Ishikawa (cell line): ENCODE results near the gene CHST6.

ENCODE experiments used
- FOXM1 ChIP-seq: IDR thresholded peaks from 2 replicates; pipeline ENCODE4 v1.6.1; 2012; ENCODE audit warnings: low read depth, borderline replicate concordance
- NFIC ChIP-seq: IDR thresholded peaks from 2 replicates; pipeline ENCODE4 v1.6.1; 2012
- TF ChIP-seq, protein P1 (sequence below): IDR thresholded peaks from 2 replicates; pipeline ENCODE4 v1.6.1; 2012; ENCODE audit warnings: low read depth, mild to moderate bottlenecking
- TF ChIP-seq, protein P2 (sequence below): IDR thresholded peaks from 2 replicates; pipeline ENCODE4 v1.6.1; 2012

DNA sequence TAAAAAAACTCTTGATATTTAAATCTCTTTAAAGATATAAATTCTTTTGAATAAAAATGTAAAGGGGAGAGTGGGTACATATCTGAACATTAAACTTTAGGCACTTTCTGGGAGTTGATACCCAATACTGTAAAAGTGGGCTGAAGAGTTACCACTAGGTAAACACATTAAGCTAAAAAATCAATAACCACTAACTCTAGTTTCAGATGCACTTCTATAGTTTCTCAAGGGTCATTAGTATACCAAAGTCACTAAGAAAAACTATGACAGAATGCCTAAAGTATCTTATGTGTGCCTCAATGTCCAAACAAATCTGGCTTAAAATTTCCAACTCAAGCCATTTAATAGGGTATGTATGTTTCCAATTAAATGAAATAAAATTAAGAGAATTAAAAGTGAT is 48.8 kb downstream of the CHST6 start:
- TF ChIP-seq, protein P1, sequence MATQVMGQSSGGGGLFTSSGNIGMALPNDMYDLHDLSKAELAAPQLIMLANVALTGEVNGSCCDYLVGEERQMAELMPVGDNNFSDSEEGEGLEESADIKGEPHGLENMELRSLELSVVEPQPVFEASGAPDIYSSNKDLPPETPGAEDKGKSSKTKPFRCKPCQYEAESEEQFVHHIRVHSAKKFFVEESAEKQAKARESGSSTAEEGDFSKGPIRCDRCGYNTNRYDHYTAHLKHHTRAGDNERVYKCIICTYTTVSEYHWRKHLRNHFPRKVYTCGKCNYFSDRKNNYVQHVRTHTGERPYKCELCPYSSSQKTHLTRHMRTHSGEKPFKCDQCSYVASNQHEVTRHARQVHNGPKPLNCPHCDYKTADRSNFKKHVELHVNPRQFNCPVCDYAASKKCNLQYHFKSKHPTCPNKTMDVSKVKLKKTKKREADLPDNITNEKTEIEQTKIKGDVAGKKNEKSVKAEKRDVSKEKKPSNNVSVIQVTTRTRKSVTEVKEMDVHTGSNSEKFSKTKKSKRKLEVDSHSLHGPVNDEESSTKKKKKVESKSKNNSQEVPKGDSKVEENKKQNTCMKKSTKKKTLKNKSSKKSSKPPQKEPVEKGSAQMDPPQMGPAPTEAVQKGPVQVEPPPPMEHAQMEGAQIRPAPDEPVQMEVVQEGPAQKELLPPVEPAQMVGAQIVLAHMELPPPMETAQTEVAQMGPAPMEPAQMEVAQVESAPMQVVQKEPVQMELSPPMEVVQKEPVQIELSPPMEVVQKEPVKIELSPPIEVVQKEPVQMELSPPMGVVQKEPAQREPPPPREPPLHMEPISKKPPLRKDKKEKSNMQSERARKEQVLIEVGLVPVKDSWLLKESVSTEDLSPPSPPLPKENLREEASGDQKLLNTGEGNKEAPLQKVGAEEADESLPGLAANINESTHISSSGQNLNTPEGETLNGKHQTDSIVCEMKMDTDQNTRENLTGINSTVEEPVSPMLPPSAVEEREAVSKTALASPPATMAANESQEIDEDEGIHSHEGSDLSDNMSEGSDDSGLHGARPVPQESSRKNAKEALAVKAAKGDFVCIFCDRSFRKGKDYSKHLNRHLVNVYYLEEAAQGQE: no peak
- TF ChIP-seq FOXM1: no peak
- TF ChIP-seq NFIC: no peak
- TF ChIP-seq, protein P2, sequence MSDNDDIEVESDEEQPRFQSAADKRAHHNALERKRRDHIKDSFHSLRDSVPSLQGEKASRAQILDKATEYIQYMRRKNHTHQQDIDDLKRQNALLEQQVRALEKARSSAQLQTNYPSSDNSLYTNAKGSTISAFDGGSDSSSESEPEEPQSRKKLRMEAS: no peak
